Caco-2 (cell line): ENCODE results near the gene CHADL. TPM values are rescaled to one million over a fixed set of nuclear protein-coding genes. Genes with fewer than 3 reads are reported as not detected.

Experiments
- Bru-seq: library from RNA; stranded (reverse); fragments of 400-500 nt; gene quantifications from one replicate; lab custom pipeline; 2021; lab: Mats Ljungman, UMichigan
- BruChase-seq, 2 experiments: library from RNA; stranded (reverse); fragments of 400-500 nt; gene quantifications; one replicate each; lab custom pipeline; 2021; lab: Mats Ljungman, UMichigan
- BruUV-seq: library from RNA; stranded (reverse); fragments of 400-500 nt; replicated peaks from 2 replicates; lab custom pipeline; 2021; lab: Mats Ljungman, UMichigan
- CTCF ChIA-PET: fragments of 300-600 bp; sonication (Branson Sonifier 250); formaldehyde crosslinking; loops from one replicate; lab custom pipeline; 2022; ENCODE audit warnings: antibody characterized with exemption; lab: Charles Lee
- POLR2A ChIA-PET: fragments of 300-600 bp; sonication (Branson Sonifier 250); formaldehyde crosslinking; loops from one replicate; lab custom pipeline; 2022; ENCODE audit warnings: antibody characterized with exemption; lab: Charles Lee
- DNase-seq, 2 experiments: peaks; one replicate each; pipeline versions ENCODE4 v3.0.0 to v3.0.0-alpha.2; 2020 to 2022
- H3K27me3 ChIP-seq: replicated peaks from 2 replicates; pipeline ENCODE4 v1.6.0; 2011; ENCODE audit warnings: low read length; ENCODE audit not compliant: control insufficient read depth, insufficient read depth
- H3K36me3 ChIP-seq: 2 replicates; pipeline ENCODE4 v1.5.1; 2011; ENCODE audit warnings: low read length; ENCODE audit not compliant: control insufficient read depth, insufficient read depth
- H3K4me1 ChIP-seq: fragments of 250-450 bp; sonication (Bioruptor Pico); 2 replicates; pipeline ENCODE4 v1.5.1; 2020; ENCODE audit warnings: mild to moderate bottlenecking
- H3K4me3 ChIP-seq: 2 replicates; pipeline ENCODE4 v1.5.1; 2011; ENCODE audit warnings: low read depth, mild to moderate bottlenecking, control low read depth, low read length
- H3K9me3 ChIP-seq: fragments of 250-450 bp; sonication (Bioruptor Pico); 2 replicates; pipeline ENCODE4 v1.5.1; 2020; ENCODE audit warnings: mild to moderate bottlenecking, moderate library complexity
- H3K27ac Mint-ChIP-seq: one replicate; pipeline ENCODE4 v1.8.0; 2022; ENCODE audit warnings: mixed read lengths; ENCODE audit not compliant: unreplicated experiment
- H3K27me3 Mint-ChIP-seq: one replicate; pipeline ENCODE4 v1.8.0; 2022; ENCODE audit warnings: mixed read lengths; ENCODE audit not compliant: insufficient read depth, unreplicated experiment
- H3K36me3 Mint-ChIP-seq: one replicate; pipeline ENCODE4 v1.8.0; 2022; ENCODE audit warnings: mild to moderate bottlenecking, mixed read lengths; ENCODE audit not compliant: insufficient read depth, unreplicated experiment
- H3K4me1 Mint-ChIP-seq: one replicate; pipeline ENCODE4 v1.8.0; 2022; ENCODE audit warnings: low read depth, mixed read lengths; ENCODE audit not compliant: unreplicated experiment
- H3K4me3 Mint-ChIP-seq: one replicate; pipeline ENCODE4 v1.8.0; 2022; ENCODE audit warnings: mild to moderate bottlenecking, moderate library complexity, mixed read lengths; ENCODE audit not compliant: unreplicated experiment
- H3K9me3 Mint-ChIP-seq: one replicate; pipeline ENCODE4 v1.8.0; 2022; ENCODE audit warnings: mixed read lengths; ENCODE audit not compliant: unreplicated experiment
- intact Hi-C: fragments of 100-400 bp; cut with micrococcal nuclease; formaldehyde crosslinking; loops from one replicate; pipeline ENCODE4 v1.10.0; 2022; ENCODE audit not compliant: unreplicated experiment
- long read RNA-seq: library from polyadenylated mRNA; stranded (forward); transcript quantifications from one replicate; pipeline ENCODE4 v2.0.0, GENCODE V29; 2022
- total RNA-seq: library from RNA; stranded (reverse); gene quantifications from 2 replicates; pipeline ENCODE4 v1.2.3, GENCODE V29; 2022
- TF ChIP-seq, protein P1 (sequence below), 2 experiments: fragments of 200-600 bp in 1 of 2; IDR thresholded peaks; 1 replicate in 1 of 2; 2 replicates in 1 of 2; pipeline versions ENCODE4 v1.5.1 to v1.8.0; 2011 to 2022; ENCODE audit warnings: antibody characterized with exemption in 1 of 2, control low read depth in 1 of 2, inconsistent platforms in 1 of 2, low read depth in 1 of 2, low read length in 1 of 2, mild to moderate bottlenecking in 1 of 2, moderate library complexity in 1 of 2; ENCODE audit not compliant: insufficient read depth in 1 of 2, severe bottlenecking in 1 of 2, unreplicated experiment in 1 of 2

CHADL gene
- 0.32 TPM in 1 of 2 replicates, not detected in the other for total RNA-seq
- percentile 26 among the genes with signal in this experiment for Bru-seq, nascent RNA
- BruChase-seq, experiment 1, labeled RNA remaining after a 2-hour chase: percentile 19 among the genes with signal in this experiment
- percentile 14 among the genes with signal in this experiment for BruChase-seq, experiment 2, labeled RNA remaining after a 6-hour chase
- long read RNA-seq: 0 reads

- CTCF ChIA-PET: no interaction called here
- 0 out of 2 replicates have a peak, but pooled peaks cover 5% of the 10 kb centered on the region for H3K4me1 ChIP-seq
- no TSS peak for BruUV-seq
- no peaks in the 10 kb centered on the region for H3K27me3 ChIP-seq
- POLR2A ChIA-PET: no interaction called here
- no peak within 1 kb of the TSS for H3K4me3 ChIP-seq
- H3K36me3 Mint-ChIP-seq: peaks cover 21% of the 10 kb centered on the region
- H3K4me1 Mint-ChIP-seq: no peaks in the 10 kb centered on the region
- no peaks in the 10 kb centered on the region for H3K9me3 ChIP-seq
- H3K27me3 Mint-ChIP-seq: no peaks in the 10 kb centered on the region
- TF ChIP-seq, protein P1, sequence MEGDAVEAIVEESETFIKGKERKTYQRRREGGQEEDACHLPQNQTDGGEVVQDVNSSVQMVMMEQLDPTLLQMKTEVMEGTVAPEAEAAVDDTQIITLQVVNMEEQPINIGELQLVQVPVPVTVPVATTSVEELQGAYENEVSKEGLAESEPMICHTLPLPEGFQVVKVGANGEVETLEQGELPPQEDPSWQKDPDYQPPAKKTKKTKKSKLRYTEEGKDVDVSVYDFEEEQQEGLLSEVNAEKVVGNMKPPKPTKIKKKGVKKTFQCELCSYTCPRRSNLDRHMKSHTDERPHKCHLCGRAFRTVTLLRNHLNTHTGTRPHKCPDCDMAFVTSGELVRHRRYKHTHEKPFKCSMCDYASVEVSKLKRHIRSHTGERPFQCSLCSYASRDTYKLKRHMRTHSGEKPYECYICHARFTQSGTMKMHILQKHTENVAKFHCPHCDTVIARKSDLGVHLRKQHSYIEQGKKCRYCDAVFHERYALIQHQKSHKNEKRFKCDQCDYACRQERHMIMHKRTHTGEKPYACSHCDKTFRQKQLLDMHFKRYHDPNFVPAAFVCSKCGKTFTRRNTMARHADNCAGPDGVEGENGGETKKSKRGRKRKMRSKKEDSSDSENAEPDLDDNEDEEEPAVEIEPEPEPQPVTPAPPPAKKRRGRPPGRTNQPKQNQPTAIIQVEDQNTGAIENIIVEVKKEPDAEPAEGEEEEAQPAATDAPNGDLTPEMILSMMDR (IDR thresholded peaks at IDR 0.05; ENCODE audit: insufficient read depth in 1 of 2, low read depth in 1 of 2, low read length in 1 of 2, severe bottlenecking in 1 of 2, unreplicated experiment in 1 of 2): no peak
- no peaks in the 10 kb centered on the region for H3K9me3 Mint-ChIP-seq
- no peak within 1 kb of the TSS for H3K4me3 Mint-ChIP-seq
- no peaks in the 10 kb centered on the region for H3K36me3 ChIP-seq
- no peak within 1 kb of the TSS for H3K27ac Mint-ChIP-seq
- intact Hi-C loops: no loop called here
- DNase-seq: no peak
Observed at GRCh38 chr22:41240377-41241132, at the start of gene CHADL. TSS of gene CHADL (minus strand) at chr22:41240931. CDS start at chr22:41240881, 50 bp downstream.

- Histone ChIP-seq H3K9me3 (no peaks in the 10 kb centered on the region), H3K4me3 (no peak overlapping the region), H3K27me3 (no peaks in the 10 kb centered on the region), H3K4me1 (peaks cover 41% of the 10 kb centered on the region), H3K36me3 (no peaks in the 10 kb centered on the region)
- CTCF ChIA-PET: no interaction called here
- Mint-ChIP-seq H3K4me1 (peaks cover 26% of the 10 kb centered on the region), H3K9me3 (no peaks in the 10 kb centered on the region), H3K27me3 (no peaks in the 10 kb centered on the region), H3K4me3 (peak overlapping the region; percentile 28), H3K36me3 (peaks cover 26% of the 10 kb centered on the region), H3K27ac (peak overlapping the region; percentile 92)
- TF ChIP-seq, protein P1 (IDR thresholded peaks at IDR 0.05; ENCODE audit: insufficient read depth in 1 of 2, low read depth in 1 of 2, low read length in 1 of 2, severe bottlenecking in 1 of 2, unreplicated experiment in 1 of 2): no peak
- intact Hi-C loops: loop anchor here (5.0 kb wide), 1 partner anchor 73 kb away; no protein-coding TSS in a partner anchor
- no peak for DNase-seq
- BruUV-seq: no TSS peak
- POLR2A ChIA-PET: no interaction called here
Observed at GRCh38 chr22:41289671-41290070, 48.9 kb upstream of the CHADL start.

GRCh38 chr22:41288245-41288946, 47.7 kb upstream of the CHADL start:
- no peaks in the 10 kb centered on the region for H3K9me3 ChIP-seq
- Mint-ChIP-seq H3K36me3 (peaks cover 37% of the 10 kb centered on the region), H3K27ac (peak overlapping the region; percentile 92), H3K4me3 (peak overlapping the region; percentile 67), H3K4me1 (peaks cover 29% of the 10 kb centered on the region), H3K27me3 (no peaks in the 10 kb centered on the region), H3K9me3 (no peaks in the 10 kb centered on the region)
- H3K36me3 ChIP-seq: no peaks in the 10 kb centered on the region; the same call in 1 of the 2 replicates
- H3K4me3 ChIP-seq: peak overlapping the region; percentile 6; the same call in 1 of the 2 replicates
- POLR2A ChIA-PET: interaction anchor here (0.7 to 1.6 kb wide), 2 partner anchors 73 to 93 kb away, joined by 4 to 13 read pairs; partner anchors contain the start of gene TEF
- peak; percentile 73 to 77 for DNase-seq
- CTCF ChIA-PET: interaction anchor here (0.7 to 1.5 kb wide), 2 partner anchors 13 to 92 kb away, joined by 3 to 11 read pairs; partner anchors contain the start of gene ZC3H7B
- peaks cover 42% of the 10 kb centered on the region for H3K4me1 ChIP-seq
- intact Hi-C loops: loop anchor here (5.0 kb wide), 1 partner anchor 74 kb away; no protein-coding TSS in a partner anchor
- TF ChIP-seq, protein P1 (IDR thresholded peaks at IDR 0.05; ENCODE audit: insufficient read depth in 1 of 2, low read depth in 1 of 2, low read length in 1 of 2, severe bottlenecking in 1 of 2, unreplicated experiment in 1 of 2): no peak
- BruUV-seq: no TSS peak
- H3K27me3 ChIP-seq: no peaks in the 10 kb centered on the region
